DND-41 (cell line): Measurements from ENCODE around the gene AQP9.

Experiments
- EZH2 ChIP-seq: IDR thresholded peaks from 3 replicates; pipeline ENCODE4 v1.6.1; 2012; ENCODE audit warnings: borderline replicate concordance, low read depth, mild to moderate bottlenecking, moderate library complexity, low read length, inconsistent platforms; ENCODE audit not compliant: severe bottlenecking
- TF ChIP-seq, protein P1 (sequence below): IDR thresholded peaks from 2 replicates; pipeline ENCODE4 v1.5.1; 2012; ENCODE audit warnings: borderline replicate concordance, low read length, moderate library complexity, mild to moderate bottlenecking; ENCODE audit not compliant: poor library complexity, severe bottlenecking; ENCODE audit errors: extremely low read depth

DNA sequence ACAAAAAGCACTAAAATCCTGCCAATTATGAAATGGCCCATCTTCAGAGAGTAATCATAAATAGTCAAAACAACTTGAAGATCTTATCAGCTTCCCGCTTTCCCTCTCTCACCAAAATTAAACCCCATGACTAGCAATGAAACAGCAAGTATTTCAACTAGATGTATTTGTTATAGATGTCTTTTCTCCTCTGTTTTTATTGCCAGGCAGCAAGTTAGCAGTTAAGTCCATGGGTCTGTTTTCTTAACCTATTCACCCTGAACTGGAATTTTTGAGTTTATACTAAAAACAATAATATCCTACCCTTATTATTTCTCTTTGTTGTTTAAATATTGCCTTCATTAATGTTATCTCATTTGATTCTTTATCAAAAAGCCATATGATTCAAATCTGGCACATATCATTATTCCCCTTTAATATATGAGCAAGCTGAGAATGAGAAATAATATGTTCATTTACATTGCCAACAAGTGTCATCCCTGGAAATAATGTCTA is 23.3 kb downstream of the AQP9 start:
- TF ChIP-seq, protein P1, sequence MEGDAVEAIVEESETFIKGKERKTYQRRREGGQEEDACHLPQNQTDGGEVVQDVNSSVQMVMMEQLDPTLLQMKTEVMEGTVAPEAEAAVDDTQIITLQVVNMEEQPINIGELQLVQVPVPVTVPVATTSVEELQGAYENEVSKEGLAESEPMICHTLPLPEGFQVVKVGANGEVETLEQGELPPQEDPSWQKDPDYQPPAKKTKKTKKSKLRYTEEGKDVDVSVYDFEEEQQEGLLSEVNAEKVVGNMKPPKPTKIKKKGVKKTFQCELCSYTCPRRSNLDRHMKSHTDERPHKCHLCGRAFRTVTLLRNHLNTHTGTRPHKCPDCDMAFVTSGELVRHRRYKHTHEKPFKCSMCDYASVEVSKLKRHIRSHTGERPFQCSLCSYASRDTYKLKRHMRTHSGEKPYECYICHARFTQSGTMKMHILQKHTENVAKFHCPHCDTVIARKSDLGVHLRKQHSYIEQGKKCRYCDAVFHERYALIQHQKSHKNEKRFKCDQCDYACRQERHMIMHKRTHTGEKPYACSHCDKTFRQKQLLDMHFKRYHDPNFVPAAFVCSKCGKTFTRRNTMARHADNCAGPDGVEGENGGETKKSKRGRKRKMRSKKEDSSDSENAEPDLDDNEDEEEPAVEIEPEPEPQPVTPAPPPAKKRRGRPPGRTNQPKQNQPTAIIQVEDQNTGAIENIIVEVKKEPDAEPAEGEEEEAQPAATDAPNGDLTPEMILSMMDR: no peak
- no peak for TF ChIP-seq EZH2
